ENCODE data around the gene PSMD13. TPM values are rescaled to one million over a fixed set of nuclear protein-coding genes. Genes with fewer than 3 reads are reported as not detected.

PSMD13 gene
- total RNA-seq, 1 donor from 2014 or later, result 115 TPM

- Mint-ChIP-seq H3K27me3 (ENCODE audit: unreplicated experiment) (no peaks in the 10 kb centered on the region), H3K4me1 (ENCODE audit: unreplicated experiment) (peaks cover 8% of the 10 kb centered on the region), H3K4me3 (ENCODE audit: unreplicated experiment) (no peak overlapping the region), H3K27ac (ENCODE audit: unreplicated experiment) (no peak overlapping the region), H3K36me3 (ENCODE audit: unreplicated experiment) (peaks cover 1% of the 10 kb centered on the region), H3K9me3 (ENCODE audit: unreplicated experiment) (no peaks in the 10 kb centered on the region)
- TF ChIP-seq CTCF (IDR thresholded peaks at IDR 0.05), result no peak
- no peak for DNase-seq (ENCODE audit: extremely low spot score, unreplicated experiment)
These were observed 61.8 kb downstream of the PSMD13 start for GRCh38 chr11:298406-299065.

DNA sequence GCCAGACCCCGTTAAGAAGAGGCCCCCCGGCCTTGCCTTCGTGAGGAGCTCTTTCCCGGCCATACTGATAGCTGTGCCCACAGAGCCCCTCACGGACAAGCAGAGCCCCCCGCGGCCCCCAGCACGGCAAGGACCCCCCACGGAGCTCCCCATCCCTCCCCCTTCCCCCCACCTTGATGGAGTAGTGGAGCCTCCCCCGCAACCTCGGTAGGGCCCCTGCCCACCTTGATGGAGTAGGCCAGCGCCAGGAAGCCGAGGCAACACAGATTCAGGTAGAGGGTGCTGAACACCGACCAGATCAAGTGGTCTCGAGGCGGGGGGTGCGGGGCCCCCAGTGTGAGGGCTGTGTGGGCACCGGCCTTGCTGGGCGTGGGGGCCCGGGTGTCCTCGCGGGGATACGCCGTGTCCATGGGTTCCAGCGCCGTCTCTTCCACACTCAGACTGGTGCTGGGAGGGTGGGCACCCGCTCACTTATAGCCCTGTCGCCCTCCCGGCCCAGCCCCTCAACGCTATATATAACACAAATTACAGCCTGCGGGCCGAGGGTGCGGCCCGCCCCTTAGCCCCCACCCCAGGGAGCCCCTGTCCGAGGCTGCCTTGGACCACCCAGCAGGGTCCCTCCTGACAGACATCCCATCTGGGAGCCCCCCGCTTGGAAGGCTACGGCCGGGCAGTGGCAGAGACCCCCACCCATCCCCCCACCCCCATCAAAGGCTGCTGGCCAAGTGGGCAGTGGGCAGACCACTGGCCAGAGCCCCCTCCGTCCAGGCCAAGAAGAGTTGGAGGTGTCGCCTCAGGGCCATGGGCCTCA, 62.5 kb downstream of the PSMD13 start, which contains the start of gene IFITM5:
Gene IFITM5, minus strand, starts transcription at position 446 of the 811 bp plus-strand sequence. Its CDS starts 36 bp downstream, at position 410.
- H3K4me1 Mint-ChIP-seq (ENCODE audit: unreplicated experiment), result peaks cover 8% of the 10 kb centered on the region
- no peak for DNase-seq (ENCODE audit: extremely low spot score, unreplicated experiment)
- H3K9me3 Mint-ChIP-seq (ENCODE audit: unreplicated experiment), result no peaks in the 10 kb centered on the region
- H3K27ac Mint-ChIP-seq (ENCODE audit: unreplicated experiment), result no peak within 1 kb of the TSS
- TF ChIP-seq CTCF (IDR thresholded peaks at IDR 0.05), result no peak
- no peaks in the 10 kb centered on the region for H3K27me3 Mint-ChIP-seq (ENCODE audit: unreplicated experiment)
- no peaks in the 10 kb centered on the region for H3K36me3 Mint-ChIP-seq (ENCODE audit: unreplicated experiment)
- no peak within 1 kb of the TSS for H3K4me3 Mint-ChIP-seq (ENCODE audit: unreplicated experiment)

DNA sequence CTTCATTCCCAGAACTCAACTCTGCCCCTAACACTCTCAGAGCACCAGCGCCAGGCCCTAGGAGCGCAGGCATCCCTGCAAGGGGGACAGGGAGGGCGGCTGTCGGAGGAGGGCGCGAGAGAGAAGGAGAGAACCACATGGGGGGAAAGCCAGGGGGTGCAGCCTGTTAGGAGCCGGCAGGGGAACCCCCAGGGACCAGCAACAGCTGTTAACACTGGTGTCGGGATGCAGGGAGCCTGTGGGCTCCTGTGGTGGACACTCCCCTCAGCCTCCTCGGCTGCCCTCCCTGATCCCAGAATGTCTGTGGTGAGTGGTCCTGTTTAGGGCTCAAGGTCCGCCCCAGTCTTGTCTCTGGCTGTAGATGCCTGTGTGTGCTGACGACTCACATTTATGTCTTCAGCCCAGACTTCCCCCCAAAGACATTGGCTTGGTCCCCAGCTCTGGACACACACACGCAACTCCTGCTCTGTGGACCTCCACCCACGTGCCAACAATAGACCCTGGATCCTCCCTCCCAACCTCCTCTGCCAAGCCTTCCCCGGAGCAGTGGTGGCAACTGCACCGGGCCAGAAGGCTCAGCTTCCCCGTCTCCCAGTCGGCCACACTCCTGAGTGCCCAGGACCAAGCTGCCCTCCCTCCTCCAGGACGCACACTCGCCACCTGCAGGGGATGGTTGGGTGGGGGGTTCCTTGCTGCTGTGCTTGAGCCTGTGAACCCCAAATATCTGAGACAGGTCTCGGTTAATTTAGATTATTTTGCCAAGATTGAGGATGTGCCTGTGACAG, 63.4 kb downstream of the PSMD13 start:
- no peak for DNase-seq (ENCODE audit: extremely low spot score, unreplicated experiment)
- H3K36me3 Mint-ChIP-seq (ENCODE audit: unreplicated experiment), result no peaks in the 10 kb centered on the region

More for the DNA sequence above, 63.4 kb downstream of the PSMD13 start:
- no peak overlapping the region for H3K27ac Mint-ChIP-seq (ENCODE audit: unreplicated experiment)
- peaks cover 11% of the 10 kb centered on the region for H3K4me1 Mint-ChIP-seq (ENCODE audit: unreplicated experiment)
- no peaks in the 10 kb centered on the region for H3K27me3 Mint-ChIP-seq (ENCODE audit: unreplicated experiment)
- no peaks in the 10 kb centered on the region for H3K9me3 Mint-ChIP-seq (ENCODE audit: unreplicated experiment)
- H3K4me3 Mint-ChIP-seq (ENCODE audit: unreplicated experiment), result no peak overlapping the region
- no peak for TF ChIP-seq CTCF (IDR thresholded peaks at IDR 0.05)

Other genes starting within 250 kb of the PSMD13 start
- gene SCGB1C1, start 43.9 kb upstream of the PSMD13 start, total RNA-seq, result not detected in 2 replicates
- 54.6 and 59.3 TPM in 2 replicates for gene BET1L, start 29.6 kb upstream of the PSMD13 start, total RNA-seq
- 105 and 125 TPM in 2 replicates for gene RIC8A, start 29.3 kb upstream of the PSMD13 start, total RNA-seq
- gene SIRT3, start 634 bp upstream of the PSMD13 start, total RNA-seq, result 23.2 and 25.7 TPM in 2 replicates
- not detected in 2 replicates for gene NLRP6, start 41.4 kb downstream of the PSMD13 start, total RNA-seq
- 39.9 and 43.4 TPM in 2 replicates for gene PGGHG, start 52.1 kb downstream of the PSMD13 start, total RNA-seq
- gene IFITM5, start 62.5 kb downstream of the PSMD13 start, total RNA-seq, result not detected in 2 replicates
- 671 and 698 TPM in 2 replicates for gene IFITM2, start 70.8 kb downstream of the PSMD13 start, total RNA-seq
- 352 and 355 TPM in 2 replicates for gene IFITM1, start 77.1 kb downstream of the PSMD13 start, total RNA-seq
- 1,725 and 1,814 TPM in 2 replicates for gene IFITM3, start 83.9 kb downstream of the PSMD13 start, total RNA-seq
- gene B4GALNT4, start 132.5 kb downstream of the PSMD13 start, total RNA-seq, result 61.0 and 63.3 TPM in 2 replicates
- gene PKP3, start 157.2 kb downstream of the PSMD13 start, total RNA-seq, result 0.40 and 0.50 TPM in 2 replicates
- gene SIGIRR, start 178.0 kb downstream of the PSMD13 start, total RNA-seq, result 27.0 and 28.0 TPM in 2 replicates
- not detected in 2 replicates for gene ANO9, start 205.0 kb downstream of the PSMD13 start, total RNA-seq
- gene PTDSS2, start 213.3 kb downstream of the PSMD13 start, total RNA-seq, result 55.3 and 56.1 TPM in 2 replicates